Measurements from ENCODE around the gene RSPRY1. TPM values are rescaled to one million over a fixed set of nuclear protein-coding genes. Genes with fewer than 3 reads are reported as not detected.

The RSPRY1 gene
- total and polyA plus RNA-seq, 2 of the 8 experiments (the other 6 are each of a cell fraction or from before 2014, with no cell fraction given), result 11.5 to 32.5 TPM

DNA sequence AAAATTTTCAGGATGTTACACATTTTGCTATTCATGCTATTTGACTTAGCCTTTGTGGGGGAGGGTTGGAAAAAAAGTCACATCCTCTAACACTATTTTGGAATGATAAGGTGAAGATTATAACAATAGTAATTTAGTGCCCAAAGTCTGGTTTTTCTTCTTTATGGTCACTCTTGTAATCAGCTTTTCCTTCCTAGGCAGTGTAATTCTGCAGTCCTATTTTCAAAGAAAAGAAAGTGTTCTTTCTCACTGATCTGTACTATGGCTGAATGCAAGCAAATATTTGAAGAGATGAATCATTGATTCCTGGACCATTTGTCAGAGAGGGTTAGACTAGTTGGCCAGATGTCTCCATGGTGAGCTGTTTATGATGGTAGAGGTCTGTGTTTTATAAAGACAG lies 8.4 kb downstream of the RSPRY1 start:
- H3K4me1 ChIP-seq (replicated peaks in 1 of 4; ENCODE audit: control insufficient read depth in 3 of 4, insufficient read depth in 4 of 4, low read length in 3 of 4), result no peaks in the 10 kb centered on the region; a peak in 1 of 7 replicates
- no peak overlapping the region for H3K9ac ChIP-seq (replicated peaks in 1 of 4; ENCODE audit: extremely low read depth in 1 of 4, low read depth in 3 of 4, low read length in 3 of 4)
- no peak overlapping the region for H3K27ac ChIP-seq (ENCODE audit: low read depth, low read length)
- H3K14ac ChIP-seq (ENCODE audit: insufficient read length), result no peak overlapping the region
- CTCF ChIA-PET (ENCODE audit: partially characterized antibody), result interaction anchor here (0.7 to 1.8 kb wide), 2 partner anchors 9 to 342 kb away, joined by 3 to 5 read pairs; no protein-coding TSS in a partner anchor
- H2BK12ac ChIP-seq (ENCODE audit: low read depth, low read length), result no peak overlapping the region
- no peak for DNase-seq (ENCODE audit: low read depth in 1 of 2, low spot score in 2 of 2)
- H3K23me2 ChIP-seq (ENCODE audit: low read depth, low read length), result no peaks in the 10 kb centered on the region
- no peak overlapping the region for H3K4me2 ChIP-seq (ENCODE audit: insufficient read depth in 1 of 2, low read depth in 2 of 2, low read length in 2 of 2)
- H3K36me3 ChIP-seq (ENCODE audit: control insufficient read depth in 2 of 4, insufficient read depth in 4 of 4, low read length in 3 of 4), result no peaks in the 10 kb centered on the region
- no peak overlapping the region for H2BK120ac ChIP-seq (replicated peaks; ENCODE audit: low read depth, low read length)
- no peak overlapping the region for H2BK20ac ChIP-seq (ENCODE audit: low read length)
- H2BK5ac ChIP-seq (ENCODE audit: low read depth, low read length), result no peak overlapping the region
- H3K18ac ChIP-seq (ENCODE audit: extremely low read depth, low read length), result no peak overlapping the region
- H4K20me1 ChIP-seq (replicated peaks in 1 of 2; ENCODE audit: control insufficient read depth in 1 of 2, insufficient read depth in 2 of 2, low read length in 2 of 2), result no peaks in the 10 kb centered on the region
- no peaks in the 10 kb centered on the region for H3K27me3 ChIP-seq (replicated peaks in 1 of 4; ENCODE audit: control insufficient read depth in 3 of 4, extremely low read depth in 1 of 4, insufficient read depth in 3 of 4, low read length in 3 of 4)
- POLR2A ChIA-PET (ENCODE audit: partially characterized antibody), result no interaction called here
- H2AFZ ChIP-seq (ENCODE audit: low read length), result no peak overlapping the region
- H2BK15ac ChIP-seq (ENCODE audit: low read length), result no peak overlapping the region
- no peak overlapping the region for H3K23ac ChIP-seq (ENCODE audit: insufficient read length)
- H2AK5ac ChIP-seq (ENCODE audit: low read depth, low read length), result no peak overlapping the region
- peaks cover 2 to 76% of the 10 kb centered on the region in 2 experiments for H3K79me2 ChIP-seq (ENCODE audit: control insufficient read depth in 1 of 2, insufficient read depth in 2 of 2, low read length in 2 of 2)
- no peak overlapping the region for H4K91ac ChIP-seq (replicated peaks; ENCODE audit: insufficient read length, low read length)
- FAIRE-seq, result no peak
- no peak overlapping the region for H3K4me3 ChIP-seq (ENCODE audit: extremely low read depth in 1 of 4, insufficient read depth in 2 of 4, low read depth in 3 of 4, low read length in 4 of 4)
- no peak overlapping the region for H4K5ac ChIP-seq (ENCODE audit: insufficient read length, low read depth, low read length)
- H3K4ac ChIP-seq (replicated peaks; ENCODE audit: insufficient read length, low read depth, low read length), result no peak overlapping the region
- peaks cover 0 to 3% of the 10 kb centered on the region in 2 experiments; a peak in 1 of 4 replicates for H3K9me3 ChIP-seq (ENCODE audit: insufficient read depth in 2 of 2, low read depth in 1 of 2, low read length in 1 of 2)
- no peaks in the 10 kb centered on the region; the same call in none of the 2 replicates for H3K79me1 ChIP-seq (ENCODE audit: low read depth, low read length)
- no peak overlapping the region for H3K56ac ChIP-seq (replicated peaks; ENCODE audit: insufficient read length, low read depth, low read length)
- no peak overlapping the region for H4K8ac ChIP-seq (ENCODE audit: extremely low read depth, insufficient read depth, low read length)
- TF ChIP-seq TAF7 (optimal IDR thresholded peaks at IDR 0.05; ENCODE audit: borderline replicate concordance, low read depth, low read length) (no peak), ZNF274 (IDR thresholded peaks at IDR 0.05; ENCODE audit: borderline replicate concordance, extremely low read depth, low read length) (no peak), SP2 (IDR thresholded peaks at IDR 0.05; ENCODE audit: low read length) (no peak), CTBP2 (IDR thresholded peaks at IDR 0.05; ENCODE audit: borderline replicate concordance, insufficient read depth, insufficient read length, low read length) (no peak), TEAD4 (IDR thresholded peaks at IDR 0.05; ENCODE audit: low read depth, low read length) (no peak), RBBP5 (IDR thresholded peaks at IDR 0.05; ENCODE audit: borderline replicate concordance, low read depth, low read length) (no peak), BRCA1 (IDR thresholded peaks at IDR 0.05; ENCODE audit: low read depth, low read length) (no peak), SIX5 (IDR thresholded peaks at IDR 0.05; ENCODE audit: low read depth, low read length) (no peak), CBX8 (IDR thresholded peaks at IDR 0.05; ENCODE audit: borderline replicate concordance, low read depth, low read length) (no peak)
- TF ChIP-seq, protein P1, sequence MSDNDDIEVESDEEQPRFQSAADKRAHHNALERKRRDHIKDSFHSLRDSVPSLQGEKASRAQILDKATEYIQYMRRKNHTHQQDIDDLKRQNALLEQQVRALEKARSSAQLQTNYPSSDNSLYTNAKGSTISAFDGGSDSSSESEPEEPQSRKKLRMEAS (IDR thresholded peaks at IDR 0.05), result no peak
- TF ChIP-seq, protein P2, sequence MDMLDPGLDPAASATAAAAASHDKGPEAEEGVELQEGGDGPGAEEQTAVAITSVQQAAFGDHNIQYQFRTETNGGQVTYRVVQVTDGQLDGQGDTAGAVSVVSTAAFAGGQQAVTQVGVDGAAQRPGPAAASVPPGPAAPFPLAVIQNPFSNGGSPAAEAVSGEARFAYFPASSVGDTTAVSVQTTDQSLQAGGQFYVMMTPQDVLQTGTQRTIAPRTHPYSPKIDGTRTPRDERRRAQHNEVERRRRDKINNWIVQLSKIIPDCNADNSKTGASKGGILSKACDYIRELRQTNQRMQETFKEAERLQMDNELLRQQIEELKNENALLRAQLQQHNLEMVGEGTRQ (IDR thresholded peaks at IDR 0.05; ENCODE audit: low read length), result no peak

All from H1 (cell line).